COLO668 (cell line): ENCODE data around the gene CELF2.

ENCODE experiments used
- DNase-seq: peaks from one replicate; lab custom pipeline; 2025; ENCODE audit not compliant: unreplicated experiment; lab: John Stamatoyannopoulos, UW

CELF2 gene

DNA sequence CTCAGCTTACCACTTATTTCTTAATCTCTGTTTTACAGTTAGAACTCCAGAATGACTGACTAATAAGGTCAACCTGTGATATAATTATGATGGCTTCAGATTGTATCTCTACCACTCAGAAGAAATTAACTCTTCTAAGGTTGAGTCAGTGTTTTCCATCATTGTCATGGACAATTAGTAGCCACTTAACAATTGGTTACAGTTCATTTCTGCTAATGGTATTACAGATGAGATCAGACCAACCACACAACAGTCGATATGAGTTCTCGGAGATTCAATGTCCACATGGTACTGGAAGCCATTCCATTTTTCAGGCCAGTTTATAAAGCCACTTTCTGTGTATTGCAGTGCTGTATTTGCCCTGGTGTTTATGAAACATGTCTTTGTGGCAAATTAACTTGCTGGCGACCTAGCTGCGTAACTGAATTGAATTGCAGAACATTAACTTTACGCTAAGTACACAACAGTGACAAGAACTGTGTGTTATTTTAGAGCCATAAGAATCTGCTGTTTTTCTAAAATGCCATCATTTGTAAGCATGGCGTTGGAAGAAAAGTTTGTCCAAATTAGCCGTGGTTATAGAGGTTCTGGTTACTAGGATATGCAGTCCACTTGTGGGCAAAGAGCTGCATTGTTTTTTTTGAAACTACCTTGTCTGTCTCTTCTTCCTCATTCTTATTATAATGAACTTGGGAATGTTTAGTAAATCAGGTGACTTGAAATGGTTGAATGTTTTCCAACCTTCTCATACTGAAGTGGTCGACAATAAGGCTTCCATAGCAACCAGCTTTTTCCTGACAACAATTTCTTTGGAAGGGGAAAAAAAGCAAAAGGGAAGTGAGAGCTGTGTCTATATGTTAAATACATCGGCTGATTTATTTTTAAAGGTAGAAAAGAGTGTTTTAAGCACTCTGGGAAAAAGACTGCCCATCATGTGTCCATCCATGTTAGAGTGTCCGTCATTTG, 76.4 kb downstream of the CELF2 start:
- no peak for DNase-seq

DNA sequence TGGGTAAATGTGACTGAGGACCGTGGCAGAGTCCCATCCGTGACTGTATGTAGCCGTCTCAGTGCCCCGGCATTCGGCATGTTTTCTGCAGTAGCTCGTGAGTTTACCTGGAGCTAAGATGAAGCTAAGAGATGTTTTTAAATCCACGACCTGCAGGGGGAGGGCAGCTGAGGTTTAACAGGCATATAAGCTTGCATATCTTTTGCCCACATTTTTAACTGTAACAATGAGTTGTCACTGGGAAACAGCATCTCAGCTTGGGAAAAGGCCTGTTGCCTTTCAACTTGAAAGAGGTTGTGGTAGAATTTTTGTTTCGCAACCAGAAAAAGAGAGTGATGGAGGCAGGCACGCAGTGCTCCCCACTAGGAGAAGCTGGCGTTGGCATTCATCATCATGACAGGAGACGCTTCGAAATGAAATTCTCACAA, 77.7 kb downstream of the CELF2 start:
- no peak for DNase-seq

DNA sequence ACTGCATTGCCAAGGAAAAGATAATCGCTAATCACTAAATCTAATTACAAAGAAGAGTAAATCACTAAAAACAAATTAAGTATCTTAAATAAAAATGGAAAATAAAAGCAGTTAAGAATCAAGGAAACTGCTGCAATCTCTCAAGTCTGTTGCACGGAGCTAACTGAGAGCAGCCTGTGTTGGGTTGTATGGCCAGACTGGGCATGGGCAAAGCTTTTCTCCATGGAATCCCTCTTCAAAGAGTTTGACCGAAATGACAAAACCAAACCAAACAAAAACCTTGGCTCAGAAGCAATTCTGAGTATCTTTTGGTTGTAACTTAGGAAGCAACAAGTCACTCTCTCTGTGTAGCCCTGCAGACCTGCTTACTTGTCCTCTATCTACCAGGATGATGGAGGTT, 78.8 kb downstream of the CELF2 start:
- no peak for DNase-seq

DNA sequence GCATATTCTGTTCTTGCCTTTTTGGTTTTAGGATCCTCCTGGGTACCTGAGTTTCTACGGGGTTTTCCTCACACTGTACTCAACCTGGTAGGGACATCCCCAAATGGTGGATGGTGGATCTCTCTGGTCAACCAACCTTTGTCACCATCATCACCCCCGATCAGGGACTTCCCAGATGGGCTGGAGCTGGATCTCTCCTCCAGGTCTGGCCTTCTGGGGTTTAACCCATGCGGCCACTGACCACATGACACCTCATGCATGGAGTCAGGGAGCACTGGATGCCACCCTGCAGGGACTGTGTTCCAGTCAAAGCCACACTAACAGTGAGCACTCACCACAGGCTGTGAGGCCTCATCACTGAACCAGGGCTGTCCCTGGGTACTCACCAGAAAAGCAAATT, 80.0 kb downstream of the CELF2 start:
- no peak for DNase-seq

DNA sequence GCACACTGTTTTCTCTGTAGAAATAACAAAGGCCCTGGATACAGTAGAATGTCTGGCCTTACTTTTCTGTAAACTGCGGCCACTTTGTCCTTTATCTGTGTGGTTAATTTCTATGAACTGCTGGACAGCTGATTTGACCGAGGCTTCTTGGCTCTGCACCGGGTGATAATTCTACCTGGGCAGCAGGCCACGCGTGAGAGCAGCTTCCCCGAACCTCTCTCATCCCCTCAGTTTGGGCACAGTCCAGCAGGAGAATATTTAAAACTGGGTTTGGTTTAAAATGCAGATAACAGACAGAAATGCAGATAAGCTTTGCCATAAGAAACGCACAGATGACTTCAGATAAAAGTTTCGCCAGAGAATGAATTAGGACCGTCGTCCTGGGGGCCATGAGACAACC, 81.0 kb downstream of the CELF2 start:
- DNase-seq = no peak

DNA sequence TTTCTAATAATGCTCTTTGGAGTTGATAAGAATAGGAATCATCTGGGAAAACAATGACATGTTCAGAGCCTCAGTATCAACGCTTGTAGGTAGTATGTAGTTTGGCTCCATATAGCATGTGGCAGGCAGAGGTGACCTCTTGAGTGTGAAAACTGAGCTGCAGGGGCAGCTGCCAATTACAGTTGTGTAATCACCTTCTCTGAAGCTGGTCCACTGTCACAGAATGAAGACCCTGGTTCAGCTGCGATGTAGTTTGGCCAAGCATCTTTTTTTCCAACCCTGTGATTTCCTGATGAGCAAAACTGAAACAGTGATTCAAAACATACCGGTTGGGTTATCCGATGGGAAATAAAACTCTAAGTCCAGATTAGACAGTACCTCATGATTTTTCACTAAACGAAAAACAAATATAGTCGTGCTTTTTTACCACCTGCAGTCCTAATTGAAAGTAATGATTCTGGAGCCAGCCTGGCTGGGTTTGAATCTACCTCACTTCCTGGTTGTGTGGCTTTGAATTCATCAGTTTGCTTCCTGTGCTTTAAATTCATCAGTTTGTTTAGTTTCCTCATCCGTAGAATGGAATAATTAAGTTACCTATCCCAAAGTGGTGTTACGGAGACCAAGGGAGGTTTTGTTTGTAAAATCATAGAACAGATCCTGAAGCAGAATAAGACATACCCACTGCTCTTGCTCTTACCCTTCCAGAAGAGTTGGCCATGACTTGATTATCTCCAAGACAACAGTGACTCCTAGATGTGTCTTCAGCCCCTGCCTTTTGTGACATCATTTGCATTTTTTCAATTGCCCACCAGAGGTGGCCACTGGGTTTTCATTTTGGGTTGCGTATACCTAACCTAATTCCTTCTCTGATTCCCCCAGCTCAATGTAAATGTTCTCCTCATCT, 87.4 kb downstream of the CELF2 start:
- DNase-seq = no peak

DNA sequence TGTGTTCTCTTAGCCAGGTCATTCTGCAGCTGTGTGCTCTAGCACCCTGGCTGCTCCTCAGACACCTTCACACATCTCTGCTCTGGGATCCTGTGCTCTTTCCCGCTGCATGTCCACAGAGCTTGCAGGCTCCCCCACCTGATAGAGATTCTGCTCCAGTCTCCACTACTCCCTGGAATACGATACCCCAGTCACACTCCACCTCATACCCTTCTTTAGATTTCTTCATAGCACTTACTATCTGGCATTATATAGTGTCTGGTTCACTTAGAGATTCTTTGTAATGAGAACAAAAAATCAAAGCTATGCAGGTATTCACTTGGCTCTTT, 88.0 kb downstream of the CELF2 start:
- no peak for DNase-seq

DNA sequence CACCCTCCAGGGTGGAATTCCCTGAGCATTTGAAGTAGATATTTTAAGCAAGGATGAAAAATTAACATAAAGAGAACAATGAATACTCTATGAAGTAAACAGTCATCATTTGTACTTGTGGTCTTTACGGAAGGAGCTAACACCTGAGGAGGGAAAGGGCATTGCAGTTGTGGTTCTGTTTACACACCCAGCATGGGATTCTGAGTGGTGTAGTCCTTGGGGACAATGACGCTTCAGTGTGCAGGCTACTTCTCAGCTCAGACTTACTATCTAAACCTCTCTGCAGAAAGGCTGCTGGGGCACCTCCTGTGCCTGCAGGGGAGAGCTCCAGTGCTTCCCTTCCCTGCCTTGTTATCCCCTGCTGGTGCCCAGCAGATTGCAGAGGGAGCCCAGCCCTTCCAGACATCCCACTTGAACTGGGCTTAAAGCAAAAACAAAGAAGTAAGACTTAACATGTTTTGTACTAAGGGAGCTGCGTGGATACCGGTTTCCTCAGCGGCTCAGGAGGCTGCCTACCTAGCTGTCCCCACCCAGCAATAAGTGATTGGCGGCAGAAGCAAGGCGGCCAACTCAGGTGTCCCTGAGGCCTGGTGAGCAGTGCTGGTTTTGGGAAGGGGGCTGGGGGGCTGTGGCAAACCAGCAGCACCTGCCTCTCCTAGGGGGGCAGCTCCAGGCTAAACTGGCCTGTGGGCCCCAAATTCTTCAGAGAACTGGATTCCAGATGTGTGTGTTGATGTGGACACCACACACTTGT, 89.1 kb downstream of the CELF2 start:
- no peak for DNase-seq

DNA sequence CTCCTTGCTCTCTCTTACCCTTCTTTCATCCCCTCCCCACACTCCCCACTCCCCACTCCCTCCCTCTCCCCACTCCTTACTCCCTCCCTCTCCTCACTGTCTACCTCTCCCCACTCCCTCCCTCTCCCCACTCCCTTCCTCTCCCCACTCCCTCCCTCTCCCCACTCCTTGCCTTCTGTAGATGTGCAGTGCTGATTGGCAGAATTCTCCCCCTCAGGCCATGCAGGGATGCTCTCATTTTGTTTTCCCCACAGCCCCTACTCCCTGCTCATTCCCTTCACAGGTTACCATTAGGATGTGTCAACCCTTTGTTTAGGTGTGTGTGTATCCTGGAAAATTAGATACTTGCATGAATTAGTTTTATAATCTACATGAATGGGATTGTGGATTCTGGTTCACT, 90.3 kb downstream of the CELF2 start:
- DNase-seq = no peak

DNA sequence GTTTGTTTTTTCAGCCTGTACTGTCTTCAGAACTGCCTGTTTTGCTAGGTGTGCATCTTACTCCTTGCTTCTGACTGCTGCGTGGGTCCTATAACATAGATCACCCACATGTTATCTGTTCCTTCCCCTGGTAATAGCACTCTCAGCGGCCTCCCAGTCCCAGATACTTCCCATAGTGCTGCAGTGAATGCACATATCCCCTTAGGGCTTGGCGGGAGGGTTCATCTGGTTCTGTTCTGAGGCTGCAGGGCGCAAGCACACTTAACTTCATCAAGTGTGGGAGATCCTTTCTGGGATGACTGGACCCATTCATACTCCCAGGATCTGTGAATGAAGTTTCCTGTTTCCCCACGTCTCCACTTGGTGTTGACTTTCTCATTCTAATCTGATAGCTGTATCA, 90.7 kb downstream of the CELF2 start:
- DNase-seq = no peak

DNA sequence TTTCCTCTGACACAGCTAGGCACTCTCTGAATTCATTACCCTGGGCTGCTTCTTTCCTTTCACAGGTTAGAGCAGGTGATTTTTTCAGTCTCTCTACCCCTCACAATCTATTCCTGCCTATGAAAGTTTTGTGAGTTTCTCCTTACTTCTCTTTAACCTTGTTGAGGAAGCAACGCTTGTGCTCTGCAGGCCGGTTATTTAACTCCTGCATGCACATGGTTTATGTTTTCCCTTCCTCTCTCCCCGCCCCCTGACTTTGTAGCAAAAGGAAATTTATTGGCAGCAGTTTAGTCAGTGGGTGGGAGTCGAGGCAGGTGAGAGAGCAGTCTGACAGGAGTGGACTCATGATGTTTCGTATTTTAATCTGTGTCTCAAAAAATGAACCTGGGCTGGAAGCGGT, 91.9 kb downstream of the CELF2 start:
- DNase-seq = no peak

DNA sequence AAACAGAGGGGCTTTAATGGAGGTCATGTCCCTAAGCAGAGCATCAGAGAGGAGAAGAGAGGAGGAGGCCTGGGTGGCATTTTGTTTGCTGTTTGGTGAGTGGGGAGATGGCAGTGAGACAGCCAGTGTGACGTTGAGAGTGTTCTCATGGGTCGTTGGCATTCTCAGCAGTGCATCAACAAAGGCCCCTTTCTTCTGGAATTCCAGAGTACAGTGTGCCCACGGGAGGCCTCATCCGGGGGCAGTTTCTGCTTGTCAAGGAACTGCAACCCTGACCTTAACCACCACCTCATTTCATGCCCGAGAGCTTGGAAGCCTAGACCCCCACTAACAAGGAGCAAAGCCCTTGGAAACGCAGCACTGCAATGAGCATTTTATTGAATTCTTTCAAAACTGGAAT, 92.9 kb downstream of the CELF2 start:
- DNase-seq = no peak

DNA sequence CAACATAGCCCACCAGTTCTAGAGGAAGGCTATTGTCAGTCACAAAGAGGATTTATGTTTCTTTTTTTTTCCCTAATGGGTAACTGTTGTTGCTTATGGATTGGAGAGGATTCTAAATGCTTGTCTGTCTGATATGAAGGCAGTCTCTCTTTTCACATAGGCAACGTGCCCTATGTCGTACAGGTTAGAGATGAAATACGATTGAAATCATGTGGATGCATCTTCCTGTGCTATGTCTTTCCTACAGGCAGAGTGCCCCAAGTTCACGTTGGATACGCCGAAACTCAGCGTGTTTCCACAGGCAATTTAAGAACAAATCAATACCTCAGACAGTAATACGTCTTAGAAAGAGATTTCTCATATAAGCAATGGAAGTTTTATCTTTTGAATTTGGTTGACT, 93.8 kb downstream of the CELF2 start:
- no peak for DNase-seq

DNA sequence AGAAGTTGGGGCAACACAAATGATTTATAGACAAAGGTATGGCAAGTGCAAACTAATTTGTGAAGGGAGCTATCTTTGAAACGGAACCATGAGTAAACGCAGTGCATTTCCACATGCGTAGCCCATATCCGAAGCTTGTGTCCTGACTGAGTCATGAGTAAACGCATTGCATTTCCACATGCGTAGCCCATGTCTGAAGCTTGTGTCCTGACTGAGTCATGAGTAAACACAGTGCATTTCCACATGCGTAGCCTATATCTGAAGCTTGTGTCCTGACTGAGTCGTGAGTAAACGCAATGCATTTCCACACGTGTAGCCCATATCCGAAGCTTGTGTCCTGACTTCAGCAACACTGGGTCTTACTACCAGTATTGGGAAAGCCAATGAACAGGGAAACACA, 95.0 kb downstream of the CELF2 start:
- DNase-seq = no peak

DNA sequence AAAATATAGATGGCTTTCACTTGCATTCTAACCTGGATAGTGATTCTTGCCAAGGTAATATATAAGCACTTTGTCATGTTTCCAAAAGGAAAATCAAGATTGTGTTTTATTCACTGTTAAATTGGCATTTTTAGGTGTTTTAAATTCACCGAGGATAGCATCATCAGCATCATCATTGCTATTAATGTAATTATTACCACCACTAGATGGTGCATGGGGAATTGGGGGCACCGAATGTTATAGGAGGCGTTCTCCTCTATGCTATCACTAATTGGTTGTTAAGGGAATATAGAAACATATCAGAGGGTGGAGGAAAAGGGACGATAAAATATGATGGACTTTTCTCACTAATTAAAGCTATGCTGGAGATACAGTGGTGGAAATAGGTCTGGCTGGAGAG, 95.5 kb downstream of the CELF2 start:
- DNase-seq = no peak

DNA sequence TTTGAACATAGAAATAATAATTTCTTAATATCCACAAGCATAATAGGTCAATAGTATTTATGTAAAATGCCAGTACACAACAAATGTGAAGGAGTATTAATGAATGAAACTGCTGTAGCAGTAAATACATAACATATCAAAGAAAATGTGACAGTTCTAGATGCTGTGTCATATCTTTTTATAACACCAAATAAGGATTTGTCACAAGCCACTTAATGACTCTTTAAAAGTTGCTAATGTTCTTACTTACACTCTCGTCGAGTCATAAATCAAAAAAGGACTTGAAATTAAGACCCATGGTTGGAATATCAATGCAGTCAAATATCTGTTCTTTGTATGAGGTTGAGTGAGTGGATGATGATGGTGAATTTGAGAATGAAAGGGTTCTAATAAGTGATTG, 96.6 kb downstream of the CELF2 start:
- DNase-seq = no peak

DNA sequence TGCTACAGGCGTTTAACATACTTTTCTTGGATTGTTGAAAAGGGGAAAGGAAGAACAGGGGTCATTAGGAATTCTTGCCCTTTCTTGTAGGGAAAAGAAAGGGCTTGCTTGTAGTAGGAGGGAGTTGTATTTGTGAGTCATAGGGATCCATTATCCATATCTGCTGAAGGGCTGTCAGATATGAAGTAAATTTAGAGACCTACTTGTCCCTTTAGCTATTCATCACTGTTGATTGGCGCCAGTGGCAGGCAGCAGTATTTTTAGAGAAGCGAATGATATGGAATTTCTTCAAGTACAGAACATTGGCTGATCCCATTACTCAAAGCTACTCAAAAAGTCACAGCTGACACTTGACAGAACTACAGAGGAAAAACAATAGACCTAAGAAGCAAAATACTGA, 97.7 kb downstream of the CELF2 start:
- DNase-seq = no peak

DNA sequence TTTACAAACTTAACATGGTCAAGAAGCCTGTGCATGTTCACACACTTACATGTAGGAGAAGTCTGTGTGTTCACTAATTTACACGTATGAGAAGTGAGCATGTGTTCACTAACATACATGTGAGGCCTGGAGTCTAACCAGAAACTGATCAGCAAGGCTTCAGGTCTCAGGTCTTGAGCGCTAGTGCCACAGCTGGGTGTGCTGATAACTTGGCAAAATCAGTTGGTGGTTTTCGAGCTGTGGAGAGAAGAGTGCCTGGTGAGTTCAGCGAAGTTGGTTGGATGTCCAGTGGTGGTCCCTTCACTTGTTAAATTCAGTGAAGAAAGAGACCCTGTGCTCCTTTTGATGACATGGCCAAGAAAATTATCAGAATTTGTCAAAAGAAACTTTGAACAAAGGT, 98.7 kb downstream of the CELF2 start:
- DNase-seq = no peak

DNA sequence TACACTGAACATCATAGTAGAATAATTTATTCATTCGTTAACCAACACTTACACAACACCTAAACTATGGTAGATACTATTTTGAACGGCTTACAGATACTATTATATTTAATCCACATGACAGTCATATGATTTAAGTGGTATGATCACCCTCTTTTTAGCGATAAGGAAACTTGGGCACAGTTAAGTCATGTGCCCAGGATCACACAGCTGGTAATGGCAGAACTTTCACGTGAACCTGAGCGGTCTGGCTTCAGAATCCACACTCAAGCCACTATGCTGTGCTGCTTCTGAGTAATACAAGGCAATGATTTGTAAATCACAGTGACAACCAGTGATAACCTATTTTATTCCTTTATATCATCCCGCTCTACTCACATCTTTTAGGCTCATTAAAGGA, 99.1 kb downstream of the CELF2 start:
- DNase-seq = no peak

DNA sequence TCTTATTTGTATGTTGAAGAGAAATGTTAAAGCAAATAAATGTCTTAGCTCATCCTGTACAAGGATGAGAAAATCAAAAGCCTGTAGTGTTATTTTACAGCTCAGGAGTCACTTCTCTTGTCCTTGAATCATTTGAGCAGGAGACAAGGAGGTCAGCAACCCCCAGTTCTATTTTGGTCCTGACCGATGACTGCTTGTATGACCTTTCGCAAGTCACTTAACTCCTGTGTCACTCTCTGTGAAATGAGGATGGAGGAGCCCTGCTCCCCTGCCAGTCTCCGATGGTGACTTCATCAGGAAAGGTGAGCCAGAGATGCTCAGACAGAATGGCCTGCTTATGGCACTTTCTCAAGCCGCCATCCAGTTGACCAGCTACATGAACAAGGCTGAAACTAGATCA, 101.0 kb downstream of the CELF2 start:
- no peak for DNase-seq

DNA sequence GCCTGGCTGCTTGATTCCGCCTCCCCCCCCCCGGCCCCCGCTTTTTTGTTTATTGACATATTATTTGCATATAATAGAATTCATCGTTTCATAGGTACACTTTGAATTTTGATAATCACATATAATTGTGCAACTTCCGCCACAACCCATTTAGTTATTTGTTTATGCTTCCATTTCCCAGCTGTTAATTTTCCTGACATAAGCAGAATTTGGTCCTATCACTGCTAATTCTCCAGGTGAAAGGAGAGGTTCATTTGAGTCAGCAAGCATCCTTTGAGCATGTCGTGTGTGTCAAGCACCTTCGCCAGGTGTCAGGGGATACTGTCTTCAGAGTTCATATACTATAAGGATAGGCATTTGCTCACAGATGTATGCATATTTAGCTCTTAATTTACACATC, 102.2 kb downstream of the CELF2 start:
- DNase-seq = no peak
